Measurements from ENCODE around the gene PSMD2.

DNA sequence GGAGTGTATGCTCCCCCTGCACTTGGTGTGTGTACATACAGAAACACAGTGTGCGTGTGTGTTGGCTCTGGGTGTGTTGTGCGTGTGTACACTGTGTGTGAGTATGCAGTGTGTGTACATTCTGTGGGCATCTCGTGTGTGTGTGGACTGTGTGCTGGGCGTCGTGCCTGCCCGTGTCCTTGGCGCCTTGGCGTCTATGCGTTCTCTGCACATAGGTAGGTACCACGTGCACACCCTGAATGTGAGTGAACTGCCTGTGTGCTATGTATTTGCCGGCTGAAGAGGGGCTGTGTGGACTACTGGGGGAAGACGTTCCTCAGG, 23.7 kb upstream of the PSMD2 start:
- TF ChIP-seq POLR2A (IDR thresholded peaks at IDR 0.05; ENCODE audit: low read length) (no peak), GATA1 (IDR thresholded peaks at IDR 0.05; ENCODE audit: low read depth, low read length) (no peak)
